Measurements from ENCODE around the gene OR10J1. TPM values are rescaled to one million over a fixed set of nuclear protein-coding genes. Genes with fewer than 3 reads are reported as not detected.

Gene OR10J1
- total RNA-seq, 1 experiment from 2014 or later = not detected

DNA sequence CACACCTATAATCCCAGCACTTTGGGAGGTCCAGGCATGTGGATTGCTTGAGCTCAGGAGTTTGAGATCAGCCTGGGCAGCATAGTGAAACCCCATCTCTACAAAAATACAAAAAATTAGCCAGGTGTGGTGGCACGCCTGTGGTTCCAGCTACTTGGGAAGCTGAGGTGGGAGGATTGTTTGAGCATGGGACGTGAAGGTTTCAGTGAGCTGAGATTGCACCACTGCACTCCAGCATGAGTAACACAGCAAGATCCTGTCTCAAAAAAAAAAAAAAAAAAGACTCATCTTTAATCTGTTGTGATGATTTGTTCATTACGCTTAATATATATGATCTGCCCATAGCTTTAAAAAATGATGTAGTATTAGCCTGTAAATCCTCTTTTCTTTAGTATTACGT lies 44.0 kb downstream of the OR10J1 start:
- H3K36me3 Mint-ChIP-seq (ENCODE audit: insufficient read depth, unreplicated experiment) = no peaks in the 10 kb centered on the region
- ChIA-PET POLR2A (interaction anchor here (0.7 to 3.1 kb wide), 3 partner anchors 9 to 18 kb away, joined by 3 to 13 read pairs (median 4); no protein-coding TSS in a partner anchor), CTCF (interaction anchor here (1.6 to 4.1 kb wide), 2 partner anchors 9 to 269 kb away, joined by 4 to 17 read pairs; no protein-coding TSS in a partner anchor)
- no TSS peak for BruUV-seq (replicated peaks)
- H3K27ac Mint-ChIP-seq (ENCODE audit: low read depth, unreplicated experiment) = no peak overlapping the region
- intact Hi-C loops (cut with micrococcal nuclease) = no loop called here
- H3K27me3 Mint-ChIP-seq (ENCODE audit: insufficient read depth, unreplicated experiment) = no peaks in the 10 kb centered on the region
- TF ChIP-seq, protein P1, sequence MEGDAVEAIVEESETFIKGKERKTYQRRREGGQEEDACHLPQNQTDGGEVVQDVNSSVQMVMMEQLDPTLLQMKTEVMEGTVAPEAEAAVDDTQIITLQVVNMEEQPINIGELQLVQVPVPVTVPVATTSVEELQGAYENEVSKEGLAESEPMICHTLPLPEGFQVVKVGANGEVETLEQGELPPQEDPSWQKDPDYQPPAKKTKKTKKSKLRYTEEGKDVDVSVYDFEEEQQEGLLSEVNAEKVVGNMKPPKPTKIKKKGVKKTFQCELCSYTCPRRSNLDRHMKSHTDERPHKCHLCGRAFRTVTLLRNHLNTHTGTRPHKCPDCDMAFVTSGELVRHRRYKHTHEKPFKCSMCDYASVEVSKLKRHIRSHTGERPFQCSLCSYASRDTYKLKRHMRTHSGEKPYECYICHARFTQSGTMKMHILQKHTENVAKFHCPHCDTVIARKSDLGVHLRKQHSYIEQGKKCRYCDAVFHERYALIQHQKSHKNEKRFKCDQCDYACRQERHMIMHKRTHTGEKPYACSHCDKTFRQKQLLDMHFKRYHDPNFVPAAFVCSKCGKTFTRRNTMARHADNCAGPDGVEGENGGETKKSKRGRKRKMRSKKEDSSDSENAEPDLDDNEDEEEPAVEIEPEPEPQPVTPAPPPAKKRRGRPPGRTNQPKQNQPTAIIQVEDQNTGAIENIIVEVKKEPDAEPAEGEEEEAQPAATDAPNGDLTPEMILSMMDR (IDR thresholded peaks at IDR 0.05; ENCODE audit: unreplicated experiment) = no peak
- peaks cover 31% of the 10 kb centered on the region for H3K4me1 Mint-ChIP-seq (ENCODE audit: insufficient read depth, unreplicated experiment)
- peaks cover 26% of the 10 kb centered on the region for H3K9me3 Mint-ChIP-seq (ENCODE audit: unreplicated experiment)
- DNase-seq (ENCODE audit: unreplicated experiment) = peak; percentile 55
- H3K4me3 Mint-ChIP-seq (ENCODE audit: unreplicated experiment) = no peak overlapping the region

Other genes with a start within 250 kb of the OR10J1 start
- gene ACKR1, start 234.8 kb upstream of the OR10J1 start, total RNA-seq (2022) = 45.6 and 47.6 TPM in 2 replicates
- gene FCER1A, start 137.4 kb upstream of the OR10J1 start, total RNA-seq (2022) = not detected in 2 replicates
- gene OR10J4, start 7.5 kb upstream of the OR10J1 start, total RNA-seq (2022) = not detected in 2 replicates
- not detected in 2 replicates for gene OR10J5, start 96.3 kb downstream of the OR10J1 start, total RNA-seq (2022)
- not detected in 2 replicates for gene APCS, start 148.1 kb downstream of the OR10J1 start, total RNA-seq (2022)